HEK293 (cell line): Measurements from ENCODE around the gene CDK14.

ENCODE experiments used
- CTCF ChIA-PET: fragments of 350-600 bp; formaldehyde crosslinking; extraction: SDS; loops from one replicate; lab custom pipeline; 2021; ENCODE audit warnings: antibody characterized with exemption; lab: Yijun Ruan, JAX
- POLR2A ChIA-PET: fragments of 300-600 bp; formaldehyde crosslinking; extraction: SDS; loops from one replicate; lab custom pipeline; 2020; ENCODE audit warnings: antibody characterized with exemption, inconsistent platforms; lab: Yijun Ruan, JAX
- H3K27ac ChIP-seq: fragments of 200-500 bp; sonication (Bioruptor generic); 2 replicates; pipeline ENCODE4 v1.5.1; 2014; ENCODE audit warnings: low read depth, low read length, control low read depth, inconsistent platforms; ENCODE audit errors: extremely low read depth
- H3K36me3 ChIP-seq, 2 experiments: fragments of 200-500 bp in 1 of 2; sonication (Bioruptor generic) in 1 of 2; 1 replicate in 1 of 2; 2 replicates in 1 of 2; pipeline ENCODE4 v1.5.1; 2014 to 2017; ENCODE audit warnings: inconsistent platforms in 2 of 2, low read length in 2 of 2; ENCODE audit not compliant: control insufficient read depth in 2 of 2, insufficient read depth in 1 of 2
- H3K4me1 ChIP-seq: fragments of 200-500 bp; sonication (Bioruptor generic); 2 replicates; pipeline ENCODE4 v1.5.1; 2014; ENCODE audit warnings: mild to moderate bottlenecking, low read length, inconsistent platforms; ENCODE audit not compliant: control insufficient read depth, insufficient read depth
- H3K4me3 ChIP-seq: 2 replicates; pipeline ENCODE4 v1.5.1; 2011; ENCODE audit warnings: low read depth, mild to moderate bottlenecking, control low read depth, low read length, moderate library complexity
- H3K9me3 ChIP-seq: fragments of 200-500 bp; sonication (Bioruptor generic); 2 replicates; pipeline ENCODE4 v1.5.1; 2014; ENCODE audit warnings: low read depth, low read length, inconsistent platforms; ENCODE audit not compliant: control insufficient read depth, insufficient read depth
- AEBP2 ChIP-seq: fragments of 450-650 bp; formaldehyde crosslinking; IDR thresholded peaks from 2 replicates; pipeline ENCODE4 v1.5.1; 2016; ENCODE audit warnings: missing biosample characterization, missing genetic modification characterization, borderline replicate concordance
- BCL6B ChIP-seq: fragments of 450-650 bp; formaldehyde crosslinking; IDR thresholded peaks from 2 replicates; pipeline ENCODE4 v1.5.1; 2017; ENCODE audit warnings: missing biosample characterization, missing genetic modification characterization
- OVOL3 ChIP-seq: fragments of 450-650 bp; formaldehyde crosslinking; IDR thresholded peaks from 2 replicates; pipeline ENCODE4 v1.5.1; 2016; ENCODE audit warnings: missing biosample characterization, missing genetic modification characterization
- PRDM2 ChIP-seq: fragments of 450-650 bp; formaldehyde crosslinking; IDR thresholded peaks from 2 replicates; pipeline ENCODE4 v1.5.1; 2016; ENCODE audit warnings: missing biosample characterization, missing genetic modification characterization, borderline replicate concordance
- SCRT1 ChIP-seq: fragments of 450-650 bp; formaldehyde crosslinking; IDR thresholded peaks from 2 replicates; pipeline ENCODE4 v1.5.1; 2016; ENCODE audit warnings: missing biosample characterization, missing genetic modification characterization, borderline replicate concordance
- ZBTB49 ChIP-seq: fragments of 450-650 bp; formaldehyde crosslinking; IDR thresholded peaks from 2 replicates; pipeline ENCODE4 v1.5.1; 2016; ENCODE audit warnings: missing biosample characterization, missing genetic modification characterization, low read depth
- ZBTB7A ChIP-seq: fragments of 450-650 bp; formaldehyde crosslinking; IDR thresholded peaks from 2 replicates; pipeline ENCODE4 v1.5.1; 2016; ENCODE audit warnings: low read depth, missing biosample characterization, missing genetic modification characterization
- ZFHX2 ChIP-seq: fragments of 450-650 bp; formaldehyde crosslinking; conservative IDR thresholded peaks from 2 replicates; pipeline ENCODE4 v1.5.1; 2016; ENCODE audit warnings: missing biosample characterization, missing genetic modification characterization
- ZIC2 ChIP-seq: fragments of 450-650 bp; formaldehyde crosslinking; IDR thresholded peaks from 2 replicates; pipeline ENCODE4 v1.5.1; 2016; ENCODE audit warnings: missing biosample characterization, missing genetic modification characterization
- ZNF394 ChIP-seq: fragments of 450-650 bp; formaldehyde crosslinking; IDR thresholded peaks from 2 replicates; pipeline ENCODE4 v1.5.1; 2016; ENCODE audit warnings: missing biosample characterization, missing genetic modification characterization, mild to moderate bottlenecking, moderate library complexity, borderline replicate concordance
- ZNF513 ChIP-seq: fragments of 450-650 bp; IDR thresholded peaks from 2 replicates; pipeline ENCODE4 v1.5.1; 2018; ENCODE audit warnings: missing biosample characterization, missing genetic modification characterization
- ZNF549 ChIP-seq: fragments of 450-650 bp; IDR thresholded peaks from 2 replicates; pipeline ENCODE4 v1.5.1; 2018; ENCODE audit warnings: missing biosample characterization, missing genetic modification characterization, mild to moderate bottlenecking, inconsistent platforms, moderate library complexity
- ZNF596 ChIP-seq: fragments of 450-650 bp; IDR thresholded peaks from 2 replicates; pipeline ENCODE4 v1.5.0; 2018; ENCODE audit warnings: missing biosample characterization, mild to moderate bottlenecking, missing genetic modification characterization, moderate library complexity
- ZNF768 ChIP-seq: fragments of 450-650 bp; formaldehyde crosslinking; IDR thresholded peaks from 2 replicates; pipeline ENCODE4 v1.5.1; 2018; ENCODE audit warnings: missing biosample characterization, mild to moderate bottlenecking, missing genetic modification characterization
- ZNF792 ChIP-seq: fragments of 450-650 bp; formaldehyde crosslinking; IDR thresholded peaks from 2 replicates; pipeline ENCODE4 v1.5.1; 2016; ENCODE audit warnings: missing biosample characterization, missing genetic modification characterization
- ZNF837 ChIP-seq: fragments of 450-650 bp; formaldehyde crosslinking; IDR thresholded peaks from 2 replicates; pipeline ENCODE4 v1.5.1; 2016; ENCODE audit warnings: missing biosample characterization, missing genetic modification characterization
- TF ChIP-seq, protein P1 (sequence below): fragments of 450-650 bp; formaldehyde crosslinking; IDR thresholded peaks from 2 replicates; pipeline ENCODE4 v1.5.1; 2016; ENCODE audit warnings: missing biosample characterization, missing genetic modification characterization

The CDK14 gene

GRCh38 chr7:90968871-90969270 is 372.8 kb downstream of the CDK14 start:
- Histone ChIP-seq H3K4me3 (no peak overlapping the region), H3K9me3 (no peaks in the 10 kb centered on the region)
- ChIA-PET CTCF (interaction anchor here (0.8 to 1.1 kb wide), 2 partner anchors 8 to 12 kb away, joined by 3 read pairs; no protein-coding TSS in a partner anchor), POLR2A (no interaction called here)
- TF ChIP-seq ZNF549 (tag by site-specific recombination) (no peak), ZNF792 (tag by site-specific recombination) (no peak), SCRT1 (tag by site-specific recombination) (no peak), ZNF596 (tag by site-specific recombination) (no peak), ZNF394 (no peak), ZNF513 (tag by site-specific recombination) (no peak), PRDM2 (tag by site-specific recombination) (no peak), ZBTB7A (tag by site-specific recombination) (no peak), OVOL3 (tag by site-specific recombination) (no peak), ZFHX2 (tag by site-specific recombination) (no peak), ZNF837 (no peak), ZBTB49 (no peak), ZIC2 (tag by site-specific recombination) (no peak)
- TF ChIP-seq, protein P1, sequence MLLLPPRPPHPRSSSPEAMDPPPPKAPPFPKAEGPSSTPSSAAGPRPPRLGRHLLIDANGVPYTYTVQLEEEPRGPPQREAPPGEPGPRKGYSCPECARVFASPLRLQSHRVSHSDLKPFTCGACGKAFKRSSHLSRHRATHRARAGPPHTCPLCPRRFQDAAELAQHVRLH (tag by site-specific recombination) = no peak
- TF ChIP-seq, all 188 proteins: peak for 0
- Histone ChIP-seq H3K4me1 (no peaks in the 10 kb centered on the region), H3K27ac (no peak overlapping the region), H3K36me3 (no peaks in the 10 kb centered on the region)

DNA sequence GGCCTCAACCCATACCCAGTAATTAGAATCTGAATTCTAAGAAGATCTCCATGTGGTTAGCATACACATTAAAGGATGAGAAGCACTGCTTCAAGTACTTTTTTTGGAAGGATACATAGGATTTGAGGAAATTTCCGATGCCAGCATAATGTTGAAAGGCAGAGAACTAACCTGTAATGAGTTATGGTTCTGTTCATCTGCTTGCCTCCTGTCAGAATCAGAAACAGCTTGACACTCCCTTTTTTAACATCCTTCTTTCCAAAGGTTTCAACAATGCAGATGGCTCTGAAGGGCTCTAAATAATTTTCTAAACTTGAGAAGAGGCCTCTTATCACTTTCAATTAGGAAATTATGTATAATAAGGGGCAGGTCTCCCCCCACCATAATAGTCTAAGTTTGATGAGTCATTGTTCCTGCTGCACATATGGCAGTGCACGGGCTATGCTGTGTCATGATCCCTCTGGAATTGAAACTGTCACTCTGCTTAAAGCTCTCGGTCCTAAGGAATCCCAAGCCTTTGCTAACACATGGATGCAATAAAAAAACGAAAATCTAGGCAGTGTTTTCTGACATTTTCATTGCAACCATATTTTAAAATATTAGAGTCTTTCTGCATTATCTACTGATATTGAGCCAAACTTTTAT is 376.9 kb downstream of the CDK14 start:
- Histone ChIP-seq H3K9me3 (no peaks in the 10 kb centered on the region), H3K36me3 (no peaks in the 10 kb centered on the region), H3K4me3 (no peak overlapping the region), H3K4me1 (no peaks in the 10 kb centered on the region), H3K27ac (no peak overlapping the region)
- POLR2A ChIA-PET = no interaction called here
- CTCF ChIA-PET = interaction anchor here (0.7 kb wide), 2 partner anchors 130 to 264 kb away, joined by 3 read pairs; no protein-coding TSS in a partner anchor
- TF ChIP-seq ZNF768 (tag by site-specific recombination) (no peak), AEBP2 (tag by site-specific recombination) (no peak), BCL6B (tag by site-specific recombination) (no peak)
